Peyer's patch (tissue), 4 donors: ENCODE measurements around the gene KLHL17. TPM values are rescaled to one million over a fixed set of nuclear protein-coding genes. Genes with fewer than 3 reads are reported as not detected.
"Not testable (repeated sequence)": the region's sequence is repeated elsewhere in the genome, so short reads cannot be mapped to it uniquely, and the experiment has no call there.

Experiments
- DNase-seq, 3 donors: peaks; one replicate each; pipeline ENCODE4 v3.0.0-alpha.2; 2017 to 2019
- H3K27ac ChIP-seq, 4 donors: fragments of 200-600 bp; sonication (generic); one replicate each; pipeline ENCODE4 v1.5.1; 2016 to 2019
- H3K27me3 ChIP-seq, 2 donors: fragments of 200-600 bp; sonication (generic); one replicate each; pipeline ENCODE4 v1.5.1; 2019
- H3K36me3 ChIP-seq, 3 donors: fragments of 200-600 bp; sonication (generic); one replicate each; pipeline ENCODE4 v1.5.1; 2016 to 2019
- H3K4me1 ChIP-seq, 4 donors: fragments of 200-600 bp; sonication (generic); one replicate each; pipeline ENCODE4 v1.5.1; 2016 to 2019
- H3K4me3 ChIP-seq, 4 donors: fragments of 200-600 bp; sonication (generic); 1 replicate in 3 of 4; 2 replicates in 1 of 4; pipeline ENCODE4 v1.5.1; 2016 to 2019; ENCODE audit warnings: mild to moderate bottlenecking in 1 of 4
- H3K9me3 ChIP-seq, 4 donors: fragments of 200-600 bp; sonication (generic); one replicate each; pipeline ENCODE4 v1.5.1; 2016 to 2019; ENCODE audit warnings: mild to moderate bottlenecking in 1 of 4
- POLR2A ChIP-seq, 2 donors: fragments of 450-650 bp; IDR thresholded peaks; one replicate each; pipeline ENCODE4 v1.5.1; 2017; ENCODE audit warnings: antibody characterized with exemption in 2 of 2, mild to moderate bottlenecking in 2 of 2, moderate library complexity in 2 of 2
- total RNA-seq, 4 donors: library from RNA; depleted of rRNA; stranded (reverse); fragments of >200 nt; gene quantifications; one replicate each; pipeline ENCODE4 v1.1.0, GENCODE V29; 2016
- TF ChIP-seq, protein P1 (sequence below), 6 experiments: fragments of 450-650 bp in 4 of 6; fragments of 200-600 bp in 2 of 6; sonication (generic) in 1 of 6; IDR thresholded peaks; one replicate each; pipeline ENCODE4 v1.5.1; 2017 to 2019; ENCODE audit warnings: antibody characterized with exemption in 6 of 6, mild to moderate bottlenecking in 3 of 6, moderate library complexity in 1 of 6

Gene KLHL17
- total RNA-seq, 4 donors from 2014 or later = 14.9 to 17.0 (median 15.8) TPM

GRCh38 chr1:944341-945325, 15.8 kb upstream of the KLHL17 start:
- no peak for DNase-seq
- H3K4me1 ChIP-seq = peaks cover 5 to 40% (median 27%) of the 10 kb centered on the region in 4 donors
- TF ChIP-seq, protein P1, sequence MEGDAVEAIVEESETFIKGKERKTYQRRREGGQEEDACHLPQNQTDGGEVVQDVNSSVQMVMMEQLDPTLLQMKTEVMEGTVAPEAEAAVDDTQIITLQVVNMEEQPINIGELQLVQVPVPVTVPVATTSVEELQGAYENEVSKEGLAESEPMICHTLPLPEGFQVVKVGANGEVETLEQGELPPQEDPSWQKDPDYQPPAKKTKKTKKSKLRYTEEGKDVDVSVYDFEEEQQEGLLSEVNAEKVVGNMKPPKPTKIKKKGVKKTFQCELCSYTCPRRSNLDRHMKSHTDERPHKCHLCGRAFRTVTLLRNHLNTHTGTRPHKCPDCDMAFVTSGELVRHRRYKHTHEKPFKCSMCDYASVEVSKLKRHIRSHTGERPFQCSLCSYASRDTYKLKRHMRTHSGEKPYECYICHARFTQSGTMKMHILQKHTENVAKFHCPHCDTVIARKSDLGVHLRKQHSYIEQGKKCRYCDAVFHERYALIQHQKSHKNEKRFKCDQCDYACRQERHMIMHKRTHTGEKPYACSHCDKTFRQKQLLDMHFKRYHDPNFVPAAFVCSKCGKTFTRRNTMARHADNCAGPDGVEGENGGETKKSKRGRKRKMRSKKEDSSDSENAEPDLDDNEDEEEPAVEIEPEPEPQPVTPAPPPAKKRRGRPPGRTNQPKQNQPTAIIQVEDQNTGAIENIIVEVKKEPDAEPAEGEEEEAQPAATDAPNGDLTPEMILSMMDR (IDR thresholded peaks at IDR 0.05) = no peak
- no peak for TF ChIP-seq POLR2A (IDR thresholded peaks at IDR 0.05)
- H3K4me3 ChIP-seq = no peak overlapping the region
- peak overlapping the region in 3 of 4 donors; percentile 4 to 74 (median 70) for H3K27ac ChIP-seq
- H3K9me3 ChIP-seq = no peaks in the 10 kb centered on the region
- peaks cover 0 to 30% of the 10 kb centered on the region in 2 donors for H3K27me3 ChIP-seq
- peaks cover 0 to 47% (median 0%) of the 10 kb centered on the region in 3 donors for H3K36me3 ChIP-seq

GRCh38 chr1:945688-946556, 14.5 kb upstream of the KLHL17 start:
- Histone ChIP-seq H3K27ac (no peak overlapping the region), H3K4me3 (no peak overlapping the region), H3K36me3 (peaks cover 0 to 60% (median 0%) of the 10 kb centered on the region in 3 donors), H3K9me3 (no peaks in the 10 kb centered on the region), H3K4me1 (peaks cover 5 to 28% (median 17%) of the 10 kb centered on the region in 4 donors), H3K27me3 (peaks cover 0 to 23% of the 10 kb centered on the region in 2 donors)
- DNase-seq = no peak
- no peak for TF ChIP-seq POLR2A (IDR thresholded peaks at IDR 0.05)
- TF ChIP-seq, protein P1 (IDR thresholded peaks at IDR 0.05) = no peak

- peaks cover 5 to 19% (median 9%) of the 10 kb centered on the region in 4 donors for H3K4me1 ChIP-seq
- not testable (repeated sequence) for DNase-seq, H3K9me3 ChIP-seq, H3K4me3 ChIP-seq, H3K27ac ChIP-seq
- H3K27me3 ChIP-seq = peaks cover 0 to 14% of the 10 kb centered on the region in 2 donors
- peaks cover 0 to 66% (median 0%) of the 10 kb centered on the region in 3 donors for H3K36me3 ChIP-seq
Measured at GRCh38 chr1:946811-947210, 13.6 kb upstream of the KLHL17 start.

GRCh38 chr1:947958-948357, 12.4 kb upstream of the KLHL17 start:
- Histone ChIP-seq H3K4me1 (peaks cover 0 to 8% (median 0%) of the 10 kb centered on the region in 4 donors), H3K27me3 (peaks cover 0 to 3% of the 10 kb centered on the region in 2 donors), H3K36me3 (peaks cover 0 to 78% (median 0%) of the 10 kb centered on the region in 3 donors), H3K27ac (no peak overlapping the region), H3K4me3 (no peak overlapping the region), H3K9me3 (no peaks in the 10 kb centered on the region)
- TF ChIP-seq POLR2A (IDR thresholded peaks at IDR 0.05) = no peak
- TF ChIP-seq, protein P1 (IDR thresholded peaks at IDR 0.05) = no peak
- DNase-seq = no peak

DNA sequence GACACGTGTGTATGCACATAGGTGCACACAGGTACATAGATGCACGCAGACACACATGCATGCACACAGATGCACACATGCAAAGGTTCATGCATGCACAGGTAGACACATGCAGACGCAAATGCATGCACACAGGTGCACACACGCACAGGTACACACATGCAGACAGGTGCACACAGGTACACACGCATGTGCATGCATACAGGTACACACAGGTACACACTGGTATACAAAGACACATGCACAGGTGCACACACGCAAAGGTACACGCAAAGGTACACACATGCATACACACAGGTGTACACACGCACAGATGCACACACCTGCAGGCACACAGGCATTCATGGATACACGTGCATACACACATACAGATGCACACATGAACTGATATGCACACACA, 10.1 kb upstream of the KLHL17 start:
- no peak overlapping the region for H3K4me3 ChIP-seq
- H3K36me3 ChIP-seq = peaks cover 0 to 96% (median 0%) of the 10 kb centered on the region in 3 donors

More for the DNA sequence above, 10.1 kb upstream of the KLHL17 start:
- TF ChIP-seq, protein P1 (IDR thresholded peaks at IDR 0.05) = no peak
- TF ChIP-seq POLR2A (IDR thresholded peaks at IDR 0.05) = no peak
- H3K9me3 ChIP-seq = no peaks in the 10 kb centered on the region
- no peaks in the 10 kb centered on the region for H3K4me1 ChIP-seq
- no peak for DNase-seq
- H3K27me3 ChIP-seq = no peaks in the 10 kb centered on the region
- H3K27ac ChIP-seq = no peak overlapping the region
